K562 (cell line): Measurements from ENCODE around the gene TSKS. TPM values are rescaled to one million over a fixed set of nuclear protein-coding genes. Genes with fewer than 3 reads are reported as not detected.

Experiments
- CBFA2T3 ChIP-seq: fragments of 450-650 bp; IDR thresholded peaks from 2 replicates; pipeline ENCODE4 v1.6.1; 2017
- polyA plus RNA-seq, 8 experiments: library from polyadenylated mRNA; depleted of rRNA in 4 of 8; stranded (reverse) in 5 of 8; unstranded in 3 of 8; fragments of >200 nt; fragmentation: Nextera tagmentation in 2 of 8; fragmentation: Illumina TruSeq in 1 of 8; extraction: Ambion mirVana in 2 of 8; extraction: Trizol in 1 of 8; gene quantifications; 2 replicates each; pipeline versions ENCODE4 v1.2.1 to v1.2.3, GENCODE V29; 2011 to 2014; ENCODE audit warnings: inconsistent platforms in 1 of 8, missing spikeins in 1 of 8
- total RNA-seq, 7 experiments: library from RNA; depleted of rRNA in 6 of 7; stranded (reverse); fragments of >200 nt in 6 of 7; fragmentation: Illumina TruSeq in 2 of 7; extraction: Trizol in 2 of 7; gene quantifications; 2 replicates each; pipeline versions ENCODE4 v1.2.1 to v1.2.3, GENCODE V29; 2011 to 2021; ENCODE audit warnings: low replicate concordance in 1 of 7
- TF ChIP-seq, protein P1 (sequence below), 2 experiments: fragments of 450-650 bp; formaldehyde crosslinking in 1 of 2; IDR thresholded peaks; 2 replicates each; pipeline versions ENCODE4 v1.4.0 to v1.6.1; 2014 to 2020; ENCODE audit warnings: mild to moderate bottlenecking in 2 of 2, borderline replicate concordance in 1 of 2, low read depth in 1 of 2

TSKS gene
- total and polyA plus RNA-seq, 9 of the 15 experiments (the other 6 are each of a cell fraction or from before 2014, with no cell fraction given): 0.14 to 4.5 (median 0.80) TPM

DNA sequence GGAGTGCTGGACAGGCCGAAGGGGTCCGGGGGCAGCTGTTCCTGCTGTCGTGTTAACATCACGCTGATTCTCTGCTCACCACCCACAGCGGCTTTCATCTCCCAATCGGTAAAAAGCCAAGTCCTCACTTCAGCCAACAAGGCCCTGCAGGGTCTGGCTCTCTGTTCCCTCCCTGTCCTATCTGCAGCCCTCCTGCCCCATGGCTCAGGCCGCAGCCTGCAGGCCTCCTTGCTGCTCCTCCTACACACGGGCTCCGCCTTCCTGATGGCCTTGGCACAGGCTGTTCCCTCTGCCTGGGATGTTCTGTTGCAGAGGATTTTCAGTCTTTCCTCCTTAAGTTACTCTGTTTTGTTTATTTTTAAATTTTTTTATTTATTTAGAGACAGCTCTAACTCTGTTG lies 27.8 kb upstream of the TSKS start (continued):
- TF ChIP-seq, protein P1, sequence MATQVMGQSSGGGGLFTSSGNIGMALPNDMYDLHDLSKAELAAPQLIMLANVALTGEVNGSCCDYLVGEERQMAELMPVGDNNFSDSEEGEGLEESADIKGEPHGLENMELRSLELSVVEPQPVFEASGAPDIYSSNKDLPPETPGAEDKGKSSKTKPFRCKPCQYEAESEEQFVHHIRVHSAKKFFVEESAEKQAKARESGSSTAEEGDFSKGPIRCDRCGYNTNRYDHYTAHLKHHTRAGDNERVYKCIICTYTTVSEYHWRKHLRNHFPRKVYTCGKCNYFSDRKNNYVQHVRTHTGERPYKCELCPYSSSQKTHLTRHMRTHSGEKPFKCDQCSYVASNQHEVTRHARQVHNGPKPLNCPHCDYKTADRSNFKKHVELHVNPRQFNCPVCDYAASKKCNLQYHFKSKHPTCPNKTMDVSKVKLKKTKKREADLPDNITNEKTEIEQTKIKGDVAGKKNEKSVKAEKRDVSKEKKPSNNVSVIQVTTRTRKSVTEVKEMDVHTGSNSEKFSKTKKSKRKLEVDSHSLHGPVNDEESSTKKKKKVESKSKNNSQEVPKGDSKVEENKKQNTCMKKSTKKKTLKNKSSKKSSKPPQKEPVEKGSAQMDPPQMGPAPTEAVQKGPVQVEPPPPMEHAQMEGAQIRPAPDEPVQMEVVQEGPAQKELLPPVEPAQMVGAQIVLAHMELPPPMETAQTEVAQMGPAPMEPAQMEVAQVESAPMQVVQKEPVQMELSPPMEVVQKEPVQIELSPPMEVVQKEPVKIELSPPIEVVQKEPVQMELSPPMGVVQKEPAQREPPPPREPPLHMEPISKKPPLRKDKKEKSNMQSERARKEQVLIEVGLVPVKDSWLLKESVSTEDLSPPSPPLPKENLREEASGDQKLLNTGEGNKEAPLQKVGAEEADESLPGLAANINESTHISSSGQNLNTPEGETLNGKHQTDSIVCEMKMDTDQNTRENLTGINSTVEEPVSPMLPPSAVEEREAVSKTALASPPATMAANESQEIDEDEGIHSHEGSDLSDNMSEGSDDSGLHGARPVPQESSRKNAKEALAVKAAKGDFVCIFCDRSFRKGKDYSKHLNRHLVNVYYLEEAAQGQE (IDR thresholded peaks at IDR 0.05; ENCODE audit: borderline replicate concordance): no peak
- TF ChIP-seq, protein P1 (CRISPR knock-in tag; IDR thresholded peaks at IDR 0.05; ENCODE audit: low read depth): no peak
- peak; percentile 27; the same call in 1 of the 2 replicates for TF ChIP-seq CBFA2T3
